Ovary (tissue), 9 donors: ENCODE data around the gene NKAIN2. TPM values are rescaled to one million over a fixed set of nuclear protein-coding genes. Genes with fewer than 3 reads are reported as not detected.
"Not testable (repeated sequence)": the region's sequence is repeated elsewhere in the genome, so short reads cannot be mapped to it uniquely, and the experiment has no call there.

Source experiments
- DNase-seq, 5 donors: peaks; one replicate each; pipeline ENCODE4 v3.0.0-alpha.2; 2019 to 2020
- H3K27ac ChIP-seq, 2 donors: fragments of 200-600 bp; one replicate each; pipeline versions ENCODE4 v1.5.1 to v1.8.0; 2019 to 2022
- H3K27me3 ChIP-seq: fragments of 200-600 bp; one replicate; pipeline ENCODE4 v1.8.0; 2022
- H3K36me3 ChIP-seq: fragments of 200-600 bp; sonication (generic); one replicate; pipeline ENCODE4 v1.5.1; 2019
- H3K4me1 ChIP-seq: one replicate; pipeline ENCODE4 v1.8.1; 2013; ENCODE audit warnings: mild to moderate bottlenecking, moderate library complexity; ENCODE audit not compliant: insufficient read depth
- H3K4me3 ChIP-seq: fragments of 200-600 bp; sonication (generic); one replicate; pipeline ENCODE4 v1.5.1; 2017
- H3K9me3 ChIP-seq, 2 donors: fragments of 200-600 bp in 1 of 2; sonication (generic) in 1 of 2; one replicate each; pipeline versions ENCODE4 v1.5.1 to v1.8.1; 2013 to 2019; ENCODE audit warnings: mild to moderate bottlenecking in 1 of 2, moderate library complexity in 1 of 2
- EP300 ChIP-seq: sonication (generic); formaldehyde crosslinking; IDR thresholded peaks from one replicate; pipeline ENCODE4 v1.6.1; 2017; ENCODE audit warnings: antibody characterized with exemption
- POLR2A ChIP-seq: fragments of 450-650 bp; IDR thresholded peaks from one replicate; pipeline ENCODE4 v1.6.1; 2017; ENCODE audit warnings: antibody characterized with exemption, mild to moderate bottlenecking, moderate library complexity
- WGBS, 3 donors: extraction: QIAGEN DNeasy Blood & Tissue Kit in 1 of 3; methylation state at CpG; one replicate each; pipeline versions ENCODE4 v1.1.5 to v1.1.7; 2013 to 2017; 5-methylcytosine and 5-hydroxymethylcytosine counted together
- intact Hi-C, 4 donors: fragments of 100-400 bp; cut with DNase I; formaldehyde crosslinking; loops; one replicate each; pipeline versions ENCODE4 v1.11.0 to v1.15.1; 2022 to 2023
- polyA plus RNA-seq, 2 donors: library from polyadenylated mRNA; stranded (reverse); fragments of 200-250 nt in 1 of 2; fragments of 350-450 nt in 1 of 2; fragmentation: Illumina TruSeq in 1 of 2; extraction: RNeasy Lipid Tissue Mini Kit (QIAGEN cat#74804) in 1 of 2; gene quantifications; one replicate each; pipeline ENCODE4 v1.2.3, GENCODE V29; 2013 to 2014
- total RNA-seq, 7 donors: library from RNA; depleted of rRNA in 2 of 7; stranded (reverse); fragments of >200 nt in 2 of 7; fragmentation: NEBNext Ultra II Directional in 3 of 7; extraction: Animal tissue kit (Norgen Biotek cat#: 25700) in 3 of 7; gene quantifications; one replicate each; pipeline versions ENCODE4 v1.1.0 to v1.2.4, GENCODE V29; 2016 to 2023
- TF ChIP-seq, protein P1 (sequence below), 3 donors: fragments of 450-650 bp in 2 of 3; fragments of 200-600 bp in 1 of 3; IDR thresholded peaks; one replicate each; pipeline versions ENCODE4 v1.5.1 to v1.8.0; 2016 to 2022; ENCODE audit warnings: antibody characterized with exemption in 3 of 3, mild to moderate bottlenecking in 1 of 3
- donor health status: DM: no; HTN: no; CAD: no; lungs with moderate emphysema.
- donor health status: DM: no; HTN: no; CAD: no.
- donor health status: Bipolar disorder and iron deficiency.
- donor health status: DM: yes; HTN: yes; CAD: no.
- donor health status: DM: no; HTN: no; CAD: no.
- donor health status: DM: yes; HTN: yes; CAD: no.

The NKAIN2 gene
- total and polyA plus RNA-seq, 9 donors: 0.13 to 1.0 (median 0.40) TPM; not detected in 4

DNA sequence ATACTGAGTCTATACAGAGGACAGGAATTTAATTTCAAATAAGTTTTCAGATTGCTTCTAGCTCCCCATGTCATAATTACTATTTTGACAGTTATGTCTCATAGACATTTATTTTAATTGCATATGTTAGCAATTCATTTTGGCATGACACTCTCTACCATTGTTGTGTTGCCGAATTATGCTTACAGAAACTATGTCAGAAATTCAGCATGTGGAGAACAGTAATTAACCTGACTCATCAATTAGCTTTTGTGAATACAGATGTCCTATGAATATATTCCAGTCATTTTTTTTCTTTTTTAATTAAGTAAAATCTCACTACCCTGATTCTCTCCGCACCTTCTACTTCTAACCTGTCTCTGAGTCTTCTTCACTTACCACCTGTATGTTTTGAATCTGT is 105.1 kb downstream of the NKAIN2 start:
- no peaks in the 10 kb centered on the region for H3K9me3 ChIP-seq
- no peaks in the 10 kb centered on the region for H3K4me1 ChIP-seq
- H3K27me3 ChIP-seq: no peaks in the 10 kb centered on the region
- no peak for DNase-seq
- intact Hi-C loops: no loop called here
- H3K4me3 ChIP-seq: no peak overlapping the region
- H3K27ac ChIP-seq: no peak overlapping the region
- WGBS, 3 donors: 82 to 89% (median 85%) methylated on average over 2 of the region's 2 CpGs
- H3K36me3 ChIP-seq: no peaks in the 10 kb centered on the region
- TF ChIP-seq POLR2A (no peak), EP300 (no peak)
- TF ChIP-seq, protein P1, sequence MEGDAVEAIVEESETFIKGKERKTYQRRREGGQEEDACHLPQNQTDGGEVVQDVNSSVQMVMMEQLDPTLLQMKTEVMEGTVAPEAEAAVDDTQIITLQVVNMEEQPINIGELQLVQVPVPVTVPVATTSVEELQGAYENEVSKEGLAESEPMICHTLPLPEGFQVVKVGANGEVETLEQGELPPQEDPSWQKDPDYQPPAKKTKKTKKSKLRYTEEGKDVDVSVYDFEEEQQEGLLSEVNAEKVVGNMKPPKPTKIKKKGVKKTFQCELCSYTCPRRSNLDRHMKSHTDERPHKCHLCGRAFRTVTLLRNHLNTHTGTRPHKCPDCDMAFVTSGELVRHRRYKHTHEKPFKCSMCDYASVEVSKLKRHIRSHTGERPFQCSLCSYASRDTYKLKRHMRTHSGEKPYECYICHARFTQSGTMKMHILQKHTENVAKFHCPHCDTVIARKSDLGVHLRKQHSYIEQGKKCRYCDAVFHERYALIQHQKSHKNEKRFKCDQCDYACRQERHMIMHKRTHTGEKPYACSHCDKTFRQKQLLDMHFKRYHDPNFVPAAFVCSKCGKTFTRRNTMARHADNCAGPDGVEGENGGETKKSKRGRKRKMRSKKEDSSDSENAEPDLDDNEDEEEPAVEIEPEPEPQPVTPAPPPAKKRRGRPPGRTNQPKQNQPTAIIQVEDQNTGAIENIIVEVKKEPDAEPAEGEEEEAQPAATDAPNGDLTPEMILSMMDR (IDR thresholded peaks at IDR 0.05): no peak

DNA sequence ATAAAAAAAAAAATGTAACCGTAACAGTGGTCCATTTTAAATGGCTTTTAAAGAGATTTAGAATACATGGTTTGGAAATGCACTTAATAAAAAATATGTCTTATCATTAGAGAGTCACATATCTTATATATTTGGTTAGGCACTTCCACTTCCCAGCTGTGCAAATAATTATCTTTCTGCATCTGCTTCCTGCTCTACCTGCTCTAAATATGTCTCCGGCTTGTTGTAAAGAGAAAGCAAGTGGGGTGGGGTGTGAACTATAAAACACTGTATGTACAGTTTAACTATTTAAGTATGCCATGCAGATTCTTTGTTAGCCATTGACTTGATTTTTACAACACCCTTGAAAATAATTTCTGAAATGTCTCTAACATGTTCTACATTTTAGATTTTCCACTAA is 106.3 kb downstream of the NKAIN2 start:
- WGBS, 3 donors: 81 to 83% (median 82%) methylated on average over 2 of the region's 2 CpGs
- no peaks in the 10 kb centered on the region for H3K27me3 ChIP-seq
- intact Hi-C loops: no loop called here
- TF ChIP-seq EP300: no peak
- TF ChIP-seq, protein P1 (IDR thresholded peaks at IDR 0.05): no peak
- no peak for TF ChIP-seq POLR2A
- no peaks in the 10 kb centered on the region for H3K9me3 ChIP-seq
- no peaks in the 10 kb centered on the region for H3K36me3 ChIP-seq
- no peak overlapping the region for H3K4me3 ChIP-seq
- H3K27ac ChIP-seq: no peak overlapping the region
- no peak for DNase-seq
- H3K4me1 ChIP-seq: no peaks in the 10 kb centered on the region

DNA sequence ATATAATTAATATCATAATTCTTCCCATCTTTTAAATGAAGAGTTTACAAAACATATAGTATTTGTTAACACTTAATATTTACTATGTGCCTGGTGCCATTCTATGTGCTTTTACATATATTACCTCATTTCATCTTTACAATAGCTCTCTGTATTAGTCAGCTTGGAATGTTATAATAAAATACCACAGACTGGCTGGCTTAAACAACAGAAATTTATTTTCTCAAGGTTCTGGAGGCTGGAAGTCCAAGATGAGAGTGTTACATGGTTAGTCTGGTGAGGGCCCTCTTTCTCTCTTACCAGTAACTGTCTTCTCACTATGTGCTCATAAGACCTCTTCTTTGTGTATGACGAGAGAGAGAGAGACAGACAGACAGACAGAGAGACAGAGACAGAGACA is 110.2 kb downstream of the NKAIN2 start:
- H3K27ac ChIP-seq: no peak overlapping the region
- H3K36me3 ChIP-seq: no peaks in the 10 kb centered on the region
- intact Hi-C loops: no loop called here
- 65 to 88% (median 68%) methylated on average over 1 of the region's 1 CpG for WGBS, 3 donors
- TF ChIP-seq, protein P1 (IDR thresholded peaks at IDR 0.05): no peak
- no peak for TF ChIP-seq EP300
- no peaks in the 10 kb centered on the region for H3K9me3 ChIP-seq
- no peak for DNase-seq
- no peak overlapping the region for H3K4me3 ChIP-seq
- H3K27me3 ChIP-seq: no peaks in the 10 kb centered on the region
- no peaks in the 10 kb centered on the region for H3K4me1 ChIP-seq

DNA sequence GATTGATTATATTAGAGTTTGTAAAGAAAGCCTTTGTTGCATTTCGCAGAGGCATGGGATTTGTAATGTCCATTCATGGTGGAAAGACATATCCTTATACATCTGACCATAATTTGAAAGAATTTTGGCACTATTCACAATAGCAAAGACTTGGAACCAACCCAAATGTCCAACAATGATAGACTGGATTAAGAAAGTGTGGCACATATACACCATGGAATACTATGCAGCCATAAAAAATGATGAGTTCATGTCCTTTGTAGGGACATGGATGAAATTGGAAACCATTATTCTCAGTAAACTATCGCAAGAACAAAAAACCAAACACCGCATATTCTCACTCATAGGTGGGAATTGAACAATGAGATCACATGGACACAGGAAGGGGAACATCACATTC is 119.7 kb downstream of the NKAIN2 start:
- 93 to 95% (median 94%) methylated on average over 1 to 2 of the region's 3 CpGs for WGBS, 3 donors
- not testable (repeated sequence) for DNase-seq, H3K4me3 ChIP-seq, H3K36me3 ChIP-seq, H3K27ac ChIP-seq, H3K9me3 ChIP-seq, H3K4me1 ChIP-seq, H3K27me3 ChIP-seq
- intact Hi-C loops: loop anchor here in 1 of 4 donors (5.0 kb wide), 1 partner anchor 654 kb away; no protein-coding TSS in a partner anchor

DNA sequence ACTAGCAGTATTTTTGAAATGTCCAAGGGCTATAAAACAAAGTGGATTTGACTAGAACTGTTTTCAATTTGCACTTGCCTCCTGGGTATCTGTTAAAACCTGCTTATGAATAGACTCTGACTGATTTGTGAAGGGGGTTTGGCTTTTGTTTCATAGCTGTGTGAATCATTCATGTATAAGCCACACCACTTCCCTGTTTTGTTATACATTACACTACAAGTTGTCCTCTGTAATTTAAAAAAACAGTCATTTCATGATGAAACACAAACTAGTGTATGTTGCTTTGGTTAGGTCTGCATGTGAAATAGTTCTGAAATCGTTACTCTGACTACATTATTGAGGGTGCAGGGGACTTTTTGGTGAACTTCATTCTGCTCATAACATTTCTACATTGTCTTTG is 121.7 kb downstream of the NKAIN2 start:
- Histone ChIP-seq H3K9me3 (no peaks in the 10 kb centered on the region), H3K27me3 (no peaks in the 10 kb centered on the region), H3K36me3 (no peaks in the 10 kb centered on the region), H3K4me3 (no peak overlapping the region), H3K27ac (no peak overlapping the region), H3K4me1 (no peaks in the 10 kb centered on the region)
- 45 to 82% (median 60%) methylated on average over 1 of the region's 1 CpG for WGBS, 3 donors
- DNase-seq: no peak
- intact Hi-C loops: no loop called here
- TF ChIP-seq, protein P1 (IDR thresholded peaks at IDR 0.05): no peak
- TF ChIP-seq POLR2A (no peak), EP300 (no peak)
